HG02840 (cell line): ENCODE data around the gene SLBP.

Source experiments
- ATAC-seq: cut with Tn5 transposase; IDR thresholded peaks from one replicate; pipeline ENCODE4 v1.9.1; 2021; ENCODE audit warnings: mild to moderate bottlenecking, moderate library complexity, moderate number of reproducible peaks; ENCODE audit not compliant: unreplicated experiment, low FRiP score

The SLBP gene

DNA sequence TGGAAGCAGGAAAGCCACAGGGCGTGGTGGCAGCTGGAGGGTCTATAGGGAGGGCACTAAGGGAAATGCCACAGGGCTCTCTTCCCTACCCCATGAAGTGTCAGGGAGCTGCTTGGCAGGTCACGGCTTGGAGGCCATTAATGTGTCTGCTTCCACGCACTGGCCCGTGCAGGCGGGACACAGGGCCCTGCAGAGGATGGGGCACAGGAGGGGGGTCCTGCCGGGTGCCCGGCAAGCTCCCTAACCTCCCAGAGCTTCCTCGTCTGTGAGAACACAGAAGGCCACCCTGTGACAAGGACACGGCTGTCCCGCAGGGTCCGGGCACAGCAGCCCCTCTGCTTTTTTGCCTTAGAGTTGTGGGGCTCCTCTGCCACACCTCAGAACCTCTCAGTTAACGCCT is 53.5 kb downstream of the SLBP start:
- no peak for ATAC-seq

GRCh38 chr4:1658146-1658545 is 54.0 kb downstream of the SLBP start:
- no peak for ATAC-seq

GRCh38 chr4:1656986-1657385 is 55.1 kb downstream of the SLBP start:
- ATAC-seq = no peak

DNA sequence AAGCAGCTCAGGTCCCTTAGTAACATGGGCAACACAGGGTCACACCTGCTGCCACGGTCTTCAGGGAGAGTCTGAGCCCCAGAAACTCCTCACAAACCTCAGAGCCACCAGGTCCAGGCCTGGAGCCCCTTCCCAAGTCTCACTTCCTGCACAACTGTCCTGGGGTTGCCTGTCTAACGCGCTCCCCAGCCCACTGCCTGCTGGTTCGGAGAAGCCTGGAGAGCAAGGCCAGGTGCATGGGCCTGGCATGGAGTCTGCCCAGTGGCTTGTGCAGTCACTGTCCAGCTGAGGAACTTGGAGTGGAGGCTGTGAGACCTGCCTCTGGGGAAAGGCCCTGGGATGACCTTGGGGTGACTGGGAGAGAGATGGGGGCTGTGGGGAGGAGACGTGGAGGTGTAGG is 56.0 kb downstream of the SLBP start:
- no peak for ATAC-seq

- ATAC-seq = no peak
Measured at GRCh38 chr4:1655676-1656075, 56.4 kb downstream of the SLBP start.

DNA sequence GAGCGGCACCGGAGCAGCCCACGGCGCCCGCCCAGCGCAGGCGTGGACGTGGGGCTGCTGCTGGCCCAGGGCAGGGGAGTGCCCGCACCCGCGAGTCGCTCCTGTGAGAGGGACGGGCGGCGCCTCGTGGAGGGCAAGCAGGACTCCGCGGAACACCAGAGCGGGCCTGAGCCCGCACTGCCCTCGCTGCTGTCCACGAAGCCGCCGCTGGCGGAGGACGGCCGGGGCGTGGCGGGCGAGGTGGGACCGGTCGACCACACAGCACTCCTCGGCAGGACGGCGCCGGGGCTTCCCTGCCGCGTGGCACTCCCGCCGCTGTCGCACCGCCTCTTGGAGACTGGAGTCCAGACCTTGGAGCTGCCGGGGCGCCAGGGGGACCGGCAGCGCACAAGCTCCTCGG is 57.0 kb downstream of the SLBP start:
- ATAC-seq = no peak

- ATAC-seq = no peak
Measured at GRCh38 chr4:1654216-1654955, 57.7 kb downstream of the SLBP start.

- no peak for ATAC-seq
Measured at GRCh38 chr4:1653776-1654175, 58.3 kb downstream of the SLBP start.

DNA sequence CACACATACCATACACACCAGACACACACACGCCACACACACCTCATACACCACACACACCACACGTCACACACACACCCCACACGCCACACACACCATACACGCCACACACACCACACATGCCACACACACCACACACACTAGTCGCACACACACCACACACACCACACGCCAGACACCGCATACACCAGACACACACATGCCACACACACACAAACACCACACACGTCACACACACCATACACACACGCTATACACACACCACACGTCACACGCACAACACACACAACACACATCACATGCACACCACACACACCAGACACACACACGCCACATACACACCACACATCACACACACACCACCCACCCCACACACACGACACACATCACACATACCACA is 60.0 kb downstream of the SLBP start:
- no peak for ATAC-seq

- no peak for ATAC-seq
Measured at GRCh38 chr4:1651609-1652008, 60.5 kb downstream of the SLBP start.

DNA sequence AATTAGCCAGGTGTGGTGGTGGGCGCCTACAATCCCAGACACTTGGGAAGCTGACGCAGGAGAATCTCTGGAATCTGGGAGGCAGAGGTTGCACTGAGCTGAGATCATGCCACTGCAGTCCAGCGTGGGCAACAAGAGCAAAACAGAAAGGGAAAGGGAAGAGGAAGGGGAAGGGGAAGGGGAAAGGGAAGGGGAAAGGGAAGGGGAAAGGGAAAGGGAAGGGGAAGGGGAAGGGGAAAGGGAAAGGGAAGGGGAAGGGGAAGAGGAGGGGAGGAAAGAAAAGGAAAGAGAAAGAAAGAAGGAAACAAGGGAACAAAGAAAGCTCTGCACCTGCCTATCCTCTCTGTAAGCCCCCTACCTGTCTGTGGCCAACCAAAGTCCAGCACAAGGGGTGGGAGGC is 63.2 kb downstream of the SLBP start:
- ATAC-seq = no peak

GRCh38 chr4:1647432-1647831 is 64.7 kb downstream of the SLBP start:
- no peak for ATAC-seq

DNA sequence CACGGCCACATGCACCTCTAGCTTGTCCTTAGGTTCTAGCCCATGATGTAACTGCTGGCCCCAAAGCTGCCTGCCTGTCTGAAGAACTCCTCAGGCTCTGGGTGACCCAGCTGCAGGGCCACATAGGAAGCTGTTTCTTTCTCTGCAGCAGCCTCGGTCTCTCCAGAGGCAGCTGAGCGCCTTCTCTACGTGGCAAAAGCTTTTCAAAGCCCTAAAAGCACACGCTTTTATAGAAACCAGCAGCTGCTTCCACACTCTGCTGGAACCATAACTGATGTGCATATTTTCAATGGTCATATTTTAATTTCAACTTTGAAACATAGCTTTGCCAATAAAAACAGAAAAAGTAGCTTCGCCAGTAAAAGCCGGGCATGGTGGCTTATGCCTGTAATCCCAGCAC is 65.4 kb downstream of the SLBP start:
- ATAC-seq = no peak

GRCh38 chr4:1644891-1645657 is 67.0 kb downstream of the SLBP start:
- no peak for ATAC-seq

DNA sequence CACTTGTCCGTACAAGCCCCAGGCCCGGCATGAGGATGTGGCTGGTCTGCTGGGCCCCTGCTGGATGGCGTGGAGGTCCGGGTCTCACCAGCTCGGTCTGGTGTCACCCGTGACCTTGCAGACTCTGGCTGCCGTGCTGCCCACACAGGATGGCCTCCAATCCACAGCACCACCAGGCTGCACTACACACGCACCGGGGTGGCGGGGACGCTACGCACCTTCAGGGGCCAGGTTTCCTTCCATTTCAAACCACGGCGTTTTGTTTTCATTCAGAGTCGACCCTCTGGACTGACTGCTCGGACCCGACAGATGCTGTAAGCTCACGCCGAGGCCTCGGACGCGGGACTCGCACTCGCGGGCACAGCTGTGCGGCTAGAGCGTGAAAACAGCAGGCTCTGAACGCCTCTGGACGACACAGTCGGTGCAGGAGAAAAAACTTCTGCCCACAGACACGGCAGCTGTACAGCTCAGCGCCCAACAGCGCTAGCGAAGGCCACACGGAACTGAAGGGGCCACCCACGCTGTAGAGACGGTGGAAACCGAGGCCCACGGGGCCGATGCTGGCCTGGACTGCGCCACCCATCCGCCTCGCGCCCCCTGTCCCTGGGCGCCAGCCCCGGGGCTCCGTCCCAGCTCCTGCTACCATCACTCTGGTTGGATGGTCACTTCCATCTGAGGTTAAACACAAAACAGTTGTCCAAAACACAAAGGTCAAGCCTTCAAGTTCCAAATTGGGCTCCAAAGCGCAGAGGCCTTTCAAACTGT is 68.0 kb downstream of the SLBP start:
- ATAC-seq = no peak
